Neuronal stem cell (in vitro differentiated cells): ENCODE results near the gene ASXL2.
"Not testable (repeated sequence)": the region's sequence is repeated elsewhere in the genome, so short reads cannot be mapped to it uniquely, and the experiment has no call there.

ENCODE experiments used
- DNase-seq: peaks from one replicate; pipeline ENCODE4 v3.0.0-alpha.2; 2013; ENCODE audit warnings: low spot score
- H2AFZ ChIP-seq: one replicate; pipeline ENCODE4 v1.6.1; 2013; ENCODE audit warnings: mild to moderate bottlenecking, low read length, inconsistent platforms
- H2AK5ac ChIP-seq: 2 replicates; pipeline ENCODE4 v1.6.1; 2013; ENCODE audit warnings: low read depth, mild to moderate bottlenecking, inconsistent platforms, low read length, moderate library complexity, mixed read lengths
- H2BK120ac ChIP-seq: 2 replicates; pipeline ENCODE4 v1.6.1; 2013; ENCODE audit warnings: low read depth, mild to moderate bottlenecking, inconsistent platforms, low read length, moderate library complexity, mixed read lengths
- H2BK12ac ChIP-seq: one replicate; pipeline ENCODE4 v1.6.1; 2013; ENCODE audit warnings: low read length, inconsistent platforms
- H2BK15ac ChIP-seq: 2 replicates; pipeline ENCODE4 v1.6.1; 2013; ENCODE audit warnings: mild to moderate bottlenecking, low read length, inconsistent platforms, mixed read lengths
- H2BK5ac ChIP-seq: one replicate; pipeline ENCODE4 v1.6.1; 2013; ENCODE audit warnings: inconsistent platforms, mild to moderate bottlenecking, low read length, moderate library complexity
- H3K14ac ChIP-seq: one replicate; pipeline ENCODE4 v1.6.1; 2013; ENCODE audit warnings: low read length, inconsistent platforms
- H3K18ac ChIP-seq: 2 replicates; pipeline ENCODE4 v1.6.1; 2013; ENCODE audit warnings: low read length, inconsistent platforms
- H3K23ac ChIP-seq: 2 replicates; pipeline ENCODE4 v1.6.1; 2013; ENCODE audit warnings: low read depth, mild to moderate bottlenecking, mixed read lengths, low read length, inconsistent platforms; ENCODE audit not compliant: poor library complexity
- H3K27ac ChIP-seq: replicated peaks from 3 replicates; pipeline ENCODE4 v1.5.1; 2013; ENCODE audit warnings: low read length, inconsistent platforms
- H3K27me3 ChIP-seq, 3 experiments: 2 replicates each; pipeline ENCODE4 v1.6.1; 2013; ENCODE audit warnings: low read length in 3 of 3, mild to moderate bottlenecking in 2 of 3, inconsistent platforms in 1 of 3, low read depth in 1 of 3, mixed read lengths in 1 of 3, moderate library complexity in 1 of 3; ENCODE audit not compliant: control insufficient read depth in 3 of 3, insufficient read depth in 3 of 3
- H3K36me3 ChIP-seq, 2 donors: replicated peaks in 1 of 2; 2 replicates each; pipeline ENCODE4 v1.6.1; 2013; ENCODE audit warnings: low read length in 2 of 2; ENCODE audit not compliant: control insufficient read depth in 2 of 2, insufficient read depth in 2 of 2
- H3K4ac ChIP-seq: 2 replicates; pipeline ENCODE4 v1.6.1; 2013; ENCODE audit warnings: inconsistent platforms, mild to moderate bottlenecking, low read length, moderate library complexity
- H3K4me1 ChIP-seq, 2 donors: 1 replicate in 1 of 2; 2 replicates in 1 of 2; pipeline ENCODE4 v1.6.1; 2013; ENCODE audit warnings: low read length in 2 of 2, low read depth in 1 of 2; ENCODE audit not compliant: control insufficient read depth in 2 of 2, insufficient read depth in 1 of 2
- H3K4me2 ChIP-seq: one replicate; pipeline ENCODE4 v1.6.1; 2013; ENCODE audit warnings: mild to moderate bottlenecking, low read length, inconsistent platforms; ENCODE audit not compliant: insufficient read depth, poor library complexity, severe bottlenecking
- H3K4me3 ChIP-seq, 2 donors: 2 replicates each; pipeline ENCODE4 v1.5.1; 2013; ENCODE audit warnings: low read length in 2 of 2, mild to moderate bottlenecking in 2 of 2, inconsistent platforms in 1 of 2, moderate library complexity in 1 of 2
- H3K79me1 ChIP-seq: one replicate; pipeline ENCODE4 v1.6.1; 2013; ENCODE audit warnings: low read depth, mild to moderate bottlenecking, inconsistent platforms, low read length, moderate library complexity
- H3K9ac ChIP-seq: one replicate; pipeline ENCODE4 v1.6.1; 2013; ENCODE audit warnings: mild to moderate bottlenecking, low read depth, low read length, inconsistent platforms; ENCODE audit not compliant: poor library complexity
- H3K9me3 ChIP-seq, 2 donors: replicated peaks in 1 of 2; 2 replicates each; pipeline versions ENCODE3 to v1.6.1; 2013; ENCODE audit warnings: low read length in 2 of 2, mild to moderate bottlenecking in 2 of 2, inconsistent platforms in 1 of 2, low read depth in 1 of 2, mixed read lengths in 1 of 2, moderate library complexity in 1 of 2; ENCODE audit not compliant: control insufficient read depth in 2 of 2, insufficient read depth in 1 of 2
- H4K8ac ChIP-seq: one replicate; pipeline ENCODE4 v1.6.1; 2013; ENCODE audit warnings: low read depth, mild to moderate bottlenecking, inconsistent platforms, low read length, moderate library complexity
- H4K91ac ChIP-seq: one replicate; pipeline ENCODE4 v1.6.1; 2013; ENCODE audit warnings: low read length, low read depth, mild to moderate bottlenecking, inconsistent platforms; ENCODE audit not compliant: poor library complexity
- WGBS, 2 donors: extraction: QIAGEN DNeasy Blood & Tissue Kit; methylation state at CpG; one replicate each; pipeline ENCODE4 v1.1.7; 2013; ENCODE audit warnings: missing lambda C conversion rate in 2 of 2, mixed read lengths in 1 of 2; ENCODE audit not compliant: insufficient read length in 2 of 2, insufficient replicate concordance in 1 of 2; ENCODE audit errors: extremely low coverage in 2 of 2; 5-methylcytosine and 5-hydroxymethylcytosine counted together

ASXL2 gene

DNA sequence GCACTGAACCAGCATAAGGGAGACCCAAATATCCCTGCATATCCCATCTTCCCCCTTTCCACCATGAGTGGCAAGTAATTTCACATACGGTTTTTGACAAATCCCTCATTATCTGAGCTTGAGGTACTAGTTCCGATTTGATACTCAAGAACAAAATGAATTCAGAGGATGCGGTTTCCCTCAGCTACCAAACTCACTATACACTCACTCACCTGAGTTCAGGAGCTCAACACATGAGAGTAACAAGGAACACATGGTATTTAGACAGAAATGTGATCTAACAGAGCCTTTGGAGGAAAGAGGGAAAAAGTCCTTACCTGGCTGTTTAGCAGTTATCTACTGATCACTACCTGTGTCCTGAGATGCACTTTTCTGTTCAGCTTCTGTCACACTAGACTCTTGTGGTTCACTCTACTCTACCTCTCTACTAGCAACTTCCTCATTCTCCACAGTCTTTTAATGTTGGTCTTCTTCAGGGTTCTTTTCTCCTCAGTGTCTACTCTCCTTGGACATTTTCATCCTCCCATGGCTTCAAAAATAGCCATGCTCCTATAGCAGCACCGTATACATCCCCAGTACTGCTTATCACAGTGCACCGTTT, 25.1 kb downstream of the ASXL2 start:
- H3K14ac ChIP-seq, result peak overlapping the region; percentile 64
- H3K4ac ChIP-seq, result no peak overlapping the region
- peaks cover 3% of the 10 kb centered on the region for H3K79me1 ChIP-seq
- no peak overlapping the region for H3K9ac ChIP-seq
- H3K27ac ChIP-seq, result no peak overlapping the region
- H3K4me3 ChIP-seq, result no peak overlapping the region
- H2BK12ac ChIP-seq, result no peak overlapping the region
- no peak overlapping the region for H3K23ac ChIP-seq
- no peak overlapping the region for H2BK15ac ChIP-seq
- DNase-seq, result no peak
- no peak overlapping the region for H4K8ac ChIP-seq
- H2BK120ac ChIP-seq, result no peak overlapping the region
- H3K27me3 ChIP-seq, result no peaks in the 10 kb centered on the region
- H2AFZ ChIP-seq, result no peak overlapping the region
- H4K91ac ChIP-seq, result no peak overlapping the region
- no CpG with 5 or more reads among the region's 5 CpGs for WGBS, 2 donors
- peaks cover 0 to 9% of the 10 kb centered on the region in 2 donors for H3K36me3 ChIP-seq
- H2BK5ac ChIP-seq, result no peak overlapping the region
- H3K4me1 ChIP-seq, result no peaks in the 10 kb centered on the region
- no peaks in the 10 kb centered on the region for H3K9me3 ChIP-seq
- H3K4me2 ChIP-seq, result no peak overlapping the region
- H2AK5ac ChIP-seq, result no peak overlapping the region
- no peak overlapping the region for H3K18ac ChIP-seq

DNA sequence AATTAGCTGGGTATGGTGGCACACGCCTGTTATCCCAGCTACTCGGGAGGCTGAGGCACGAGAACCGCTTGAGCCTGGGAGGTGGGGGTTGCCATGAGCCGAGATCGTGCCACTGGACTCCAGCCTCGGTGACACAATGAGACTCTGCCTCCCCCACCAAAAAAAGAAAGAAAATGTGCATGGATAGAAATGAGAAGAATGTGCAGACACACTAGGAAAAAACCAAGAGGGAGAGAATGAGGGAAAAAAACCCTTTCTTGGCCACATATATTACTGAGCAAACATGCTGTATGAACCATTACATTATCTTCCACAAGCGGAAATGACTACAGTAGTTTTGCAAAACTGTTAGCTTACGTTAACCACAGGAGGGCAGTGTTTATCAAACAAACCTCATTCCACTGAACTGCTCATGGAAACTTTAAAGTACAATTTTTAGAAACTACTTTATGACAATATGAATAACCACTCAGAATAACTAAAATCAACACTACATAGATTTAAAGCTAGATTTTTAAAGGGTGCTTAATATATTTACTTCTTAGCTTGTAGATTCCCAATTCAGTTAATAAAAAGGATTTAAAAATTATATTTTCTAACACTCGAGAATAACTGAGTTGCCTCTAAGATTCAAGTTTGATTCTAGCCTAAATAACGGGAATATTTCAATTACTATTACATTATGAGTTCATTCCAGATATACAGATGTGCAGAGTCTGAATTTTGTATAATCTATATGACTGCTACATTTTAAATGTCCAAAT, 26.4 kb downstream of the ASXL2 start:
- no peak overlapping the region for H3K18ac ChIP-seq
- no peak overlapping the region for H4K91ac ChIP-seq
- no peak overlapping the region for H2AFZ ChIP-seq
- H3K4me1 ChIP-seq, result no peaks in the 10 kb centered on the region
- peaks cover 0 to 9% of the 10 kb centered on the region in 2 donors for H3K36me3 ChIP-seq
- DNase-seq, result peak; percentile 8
- H4K8ac ChIP-seq, result no peak overlapping the region
- no peak overlapping the region for H3K23ac ChIP-seq
- H3K27ac ChIP-seq, result no peak overlapping the region
- WGBS, 2 donors, result no CpG with 5 or more reads among the region's 11 CpGs
- H3K4me2 ChIP-seq, result no peak overlapping the region
- H2BK15ac ChIP-seq, result no peak overlapping the region
- H2BK5ac ChIP-seq, result no peak overlapping the region
- no peak overlapping the region for H2BK12ac ChIP-seq
- no peak overlapping the region for H3K4ac ChIP-seq
- no peaks in the 10 kb centered on the region for H3K27me3 ChIP-seq
- no peak overlapping the region for H3K9ac ChIP-seq
- peaks cover 3% of the 10 kb centered on the region for H3K79me1 ChIP-seq
- no peak overlapping the region for H2BK120ac ChIP-seq
- no peak overlapping the region for H2AK5ac ChIP-seq
- H3K4me3 ChIP-seq, result no peak overlapping the region
- no peak overlapping the region for H3K14ac ChIP-seq
- peaks cover 0 to under 1% of the 10 kb centered on the region in 2 donors for H3K9me3 ChIP-seq

DNA sequence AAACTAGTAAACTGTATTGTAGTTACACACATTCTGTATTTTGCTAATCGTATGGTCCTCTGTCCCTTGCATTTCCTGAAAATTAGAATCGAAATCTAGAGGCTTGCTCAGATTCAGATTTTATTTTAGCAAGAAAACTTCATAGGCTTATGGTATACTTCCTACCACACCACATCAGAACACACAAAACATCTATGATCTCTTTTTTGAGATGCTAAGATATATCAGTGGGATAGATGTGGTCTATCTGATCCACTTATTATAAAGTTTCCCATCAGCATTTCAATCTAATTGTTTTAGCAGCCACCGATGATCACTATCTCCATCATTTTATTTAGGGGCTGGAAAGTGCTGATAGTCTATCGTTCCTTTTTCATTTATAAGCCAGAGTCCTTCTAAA, 27.9 kb downstream of the ASXL2 start:
- not testable (repeated sequence) for H3K14ac ChIP-seq, H2BK120ac ChIP-seq, H2BK15ac ChIP-seq, H2AK5ac ChIP-seq, H3K9ac ChIP-seq, H3K4me3 ChIP-seq, H3K79me1 ChIP-seq, H3K4me2 ChIP-seq, H2BK5ac ChIP-seq, H3K4ac ChIP-seq, H3K9me3 ChIP-seq, H4K8ac ChIP-seq, DNase-seq, H3K27ac ChIP-seq, H4K91ac ChIP-seq, H3K27me3 ChIP-seq, H3K4me1 ChIP-seq, H3K23ac ChIP-seq, H2BK12ac ChIP-seq, H3K18ac ChIP-seq, H3K36me3 ChIP-seq, H2AFZ ChIP-seq
- WGBS, 2 donors, result no CpG with 5 or more reads among the region's 4 CpGs

DNA sequence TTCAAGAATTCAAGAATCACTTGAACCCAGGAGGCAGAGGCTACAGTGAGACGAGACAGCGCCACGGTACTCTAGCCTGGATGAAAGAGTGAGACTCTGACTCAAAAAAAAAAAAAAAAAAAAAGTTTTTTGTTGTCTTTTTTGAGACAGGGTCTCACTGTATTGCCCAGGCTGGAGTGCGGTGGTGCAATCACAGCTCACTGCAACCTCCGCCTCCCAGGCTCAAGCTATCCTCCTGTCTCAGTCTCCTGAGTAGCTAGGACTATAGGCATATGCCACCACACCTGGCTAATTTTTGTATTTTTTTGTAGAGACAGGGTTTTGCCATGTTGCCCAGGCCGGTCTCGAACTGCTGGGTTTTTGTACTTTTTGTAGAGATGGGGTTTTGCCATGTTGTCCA, 28.9 kb downstream of the ASXL2 start:
- WGBS, 2 donors, result no CpG with 5 or more reads among the region's 7 CpGs
- H3K9me3 ChIP-seq, H3K27ac ChIP-seq, H3K18ac ChIP-seq, H2BK5ac ChIP-seq, H3K23ac ChIP-seq, H2BK120ac ChIP-seq, H2BK12ac ChIP-seq, H4K8ac ChIP-seq, H2AK5ac ChIP-seq, DNase-seq, H3K4me3 ChIP-seq, H3K27me3 ChIP-seq, H4K91ac ChIP-seq, H3K4ac ChIP-seq, H2BK15ac ChIP-seq, H3K4me2 ChIP-seq, H2AFZ ChIP-seq, H3K9ac ChIP-seq, H3K4me1 ChIP-seq, H3K14ac ChIP-seq, H3K79me1 ChIP-seq: not testable (repeated sequence)
- H3K36me3 ChIP-seq, result peaks cover 0 to 18% of the 10 kb centered on the region in 2 donors
